ENCODE data around the gene TCF7. TPM values are rescaled to one million over a fixed set of nuclear protein-coding genes. Genes with fewer than 3 reads are reported as not detected.
A peak's percentile ranks its signal among the peaks of the same experiment; 100 is the strongest.

Gene TCF7
- total RNA-seq, 1 experiment from 2014 or later = 36.5 TPM

DNA sequence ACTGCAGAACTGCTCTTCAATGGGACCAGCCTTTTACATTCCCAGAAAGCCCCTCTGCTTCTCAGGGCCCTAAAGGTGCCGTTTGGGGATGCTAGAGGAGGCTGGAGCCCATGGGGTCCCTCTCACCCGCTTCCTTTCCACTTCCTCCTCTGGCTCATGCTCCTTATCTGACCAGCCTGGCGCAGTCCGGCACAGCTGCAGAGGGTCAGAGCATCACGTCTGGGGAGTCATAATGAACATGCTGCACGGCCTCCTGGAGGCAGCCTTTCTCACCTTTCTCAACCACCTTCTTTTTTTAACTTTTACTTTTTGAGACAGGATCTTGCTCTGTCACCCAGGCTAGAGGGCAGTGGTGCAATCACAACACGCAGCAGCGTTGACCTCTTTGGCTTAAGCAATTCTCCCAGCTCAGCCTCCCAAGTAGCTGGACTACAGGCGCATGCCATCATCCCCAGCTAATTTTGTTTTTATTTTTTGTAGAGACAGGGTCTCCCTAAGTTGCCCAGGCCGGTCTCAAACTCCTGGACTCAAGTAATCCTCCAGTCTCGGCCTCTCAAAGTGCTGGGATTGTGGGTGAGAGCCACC is 15.1 kb upstream of the TCF7 start:
- ChIA-PET POLR2A (no interaction called here), CTCF (interaction anchor here (1.5 to 3.0 kb wide), 2 partner anchors 46 to 60 kb away, joined by 4 to 18 read pairs; no protein-coding TSS in a partner anchor)
- Histone ChIP-seq H3K4me1 (peaks cover 22% of the 10 kb centered on the region), H3K36me3 (ENCODE audit: control insufficient read depth, insufficient read depth, low read length) (no peaks in the 10 kb centered on the region), H3K9me3 (no peaks in the 10 kb centered on the region), H3K27me3 (replicated peaks; ENCODE audit: control insufficient read depth, insufficient read depth, low read length) (no peaks in the 10 kb centered on the region), H3K4me3 (ENCODE audit: low read depth, low read length) (no peak overlapping the region)
- DNase-seq = no peak
- TF ChIP-seq, protein P1, sequence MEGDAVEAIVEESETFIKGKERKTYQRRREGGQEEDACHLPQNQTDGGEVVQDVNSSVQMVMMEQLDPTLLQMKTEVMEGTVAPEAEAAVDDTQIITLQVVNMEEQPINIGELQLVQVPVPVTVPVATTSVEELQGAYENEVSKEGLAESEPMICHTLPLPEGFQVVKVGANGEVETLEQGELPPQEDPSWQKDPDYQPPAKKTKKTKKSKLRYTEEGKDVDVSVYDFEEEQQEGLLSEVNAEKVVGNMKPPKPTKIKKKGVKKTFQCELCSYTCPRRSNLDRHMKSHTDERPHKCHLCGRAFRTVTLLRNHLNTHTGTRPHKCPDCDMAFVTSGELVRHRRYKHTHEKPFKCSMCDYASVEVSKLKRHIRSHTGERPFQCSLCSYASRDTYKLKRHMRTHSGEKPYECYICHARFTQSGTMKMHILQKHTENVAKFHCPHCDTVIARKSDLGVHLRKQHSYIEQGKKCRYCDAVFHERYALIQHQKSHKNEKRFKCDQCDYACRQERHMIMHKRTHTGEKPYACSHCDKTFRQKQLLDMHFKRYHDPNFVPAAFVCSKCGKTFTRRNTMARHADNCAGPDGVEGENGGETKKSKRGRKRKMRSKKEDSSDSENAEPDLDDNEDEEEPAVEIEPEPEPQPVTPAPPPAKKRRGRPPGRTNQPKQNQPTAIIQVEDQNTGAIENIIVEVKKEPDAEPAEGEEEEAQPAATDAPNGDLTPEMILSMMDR (IDR thresholded peaks at IDR 0.05; ENCODE audit: insufficient read depth in 1 of 2, low read depth in 1 of 2, low read length in 1 of 2, severe bottlenecking in 1 of 2, unreplicated experiment in 1 of 2) = no peak
- Mint-ChIP-seq H3K9me3 (ENCODE audit: unreplicated experiment) (no peaks in the 10 kb centered on the region), H3K36me3 (ENCODE audit: insufficient read depth, unreplicated experiment) (no peaks in the 10 kb centered on the region), H3K27ac (ENCODE audit: unreplicated experiment) (peak overlapping the region; percentile 12), H3K27me3 (ENCODE audit: insufficient read depth, unreplicated experiment) (no peaks in the 10 kb centered on the region), H3K4me1 (ENCODE audit: low read depth, unreplicated experiment) (peaks cover 7% of the 10 kb centered on the region), H3K4me3 (ENCODE audit: unreplicated experiment) (no peak overlapping the region)
- BruUV-seq (replicated peaks) = no TSS peak
- intact Hi-C loops (cut with micrococcal nuclease; ENCODE audit: unreplicated experiment) = loop anchor here (2.0 kb wide), 1 partner anchor 41 kb away; no protein-coding TSS in a partner anchor

- Mint-ChIP-seq H3K27ac (ENCODE audit: unreplicated experiment) (no peak overlapping the region), H3K36me3 (ENCODE audit: insufficient read depth, unreplicated experiment) (no peaks in the 10 kb centered on the region), H3K4me1 (ENCODE audit: low read depth, unreplicated experiment) (peaks cover 7% of the 10 kb centered on the region), H3K4me3 (ENCODE audit: unreplicated experiment) (no peak overlapping the region), H3K27me3 (ENCODE audit: insufficient read depth, unreplicated experiment) (no peaks in the 10 kb centered on the region), H3K9me3 (ENCODE audit: unreplicated experiment) (no peaks in the 10 kb centered on the region)
- intact Hi-C loops (cut with micrococcal nuclease; ENCODE audit: unreplicated experiment) = loop anchor here (2.0 kb wide), 1 partner anchor 41 kb away; no protein-coding TSS in a partner anchor
- TF ChIP-seq, protein P1 (IDR thresholded peaks at IDR 0.05; ENCODE audit: insufficient read depth in 1 of 2, low read depth in 1 of 2, low read length in 1 of 2, severe bottlenecking in 1 of 2, unreplicated experiment in 1 of 2) = no peak
- no peak for DNase-seq
- ChIA-PET POLR2A (no interaction called here), CTCF (interaction anchor here (1.5 to 3.0 kb wide), 2 partner anchors 46 to 60 kb away, joined by 4 to 18 read pairs; no protein-coding TSS in a partner anchor)
- Histone ChIP-seq H3K36me3 (ENCODE audit: control insufficient read depth, insufficient read depth, low read length) (no peaks in the 10 kb centered on the region), H3K4me1 (peaks cover 22% of the 10 kb centered on the region), H3K9me3 (no peaks in the 10 kb centered on the region), H3K27me3 (replicated peaks; ENCODE audit: control insufficient read depth, insufficient read depth, low read length) (no peaks in the 10 kb centered on the region), H3K4me3 (ENCODE audit: low read depth, low read length) (no peak overlapping the region)
- no TSS peak for BruUV-seq (replicated peaks)
Measured at GRCh38 chr5:134099939-134100282, 14.6 kb upstream of the TCF7 start.

- ChIA-PET CTCF (interaction anchor here (1.2 to 3.0 kb wide), 3 partner anchors 9 to 61 kb away, joined by 5 to 18 read pairs (median 5); no protein-coding TSS in a partner anchor), POLR2A (no interaction called here)
- Mint-ChIP-seq H3K9me3 (ENCODE audit: unreplicated experiment) (no peaks in the 10 kb centered on the region), H3K4me3 (ENCODE audit: unreplicated experiment) (no peak overlapping the region), H3K27ac (ENCODE audit: unreplicated experiment) (no peak overlapping the region), H3K27me3 (ENCODE audit: insufficient read depth, unreplicated experiment) (no peaks in the 10 kb centered on the region), H3K4me1 (ENCODE audit: low read depth, unreplicated experiment) (peaks cover 7% of the 10 kb centered on the region), H3K36me3 (ENCODE audit: insufficient read depth, unreplicated experiment) (no peaks in the 10 kb centered on the region)
- Histone ChIP-seq H3K36me3 (ENCODE audit: control insufficient read depth, insufficient read depth, low read length) (no peaks in the 10 kb centered on the region), H3K27me3 (replicated peaks; ENCODE audit: control insufficient read depth, insufficient read depth, low read length) (no peaks in the 10 kb centered on the region), H3K4me1 (peaks cover 22% of the 10 kb centered on the region), H3K4me3 (ENCODE audit: low read depth, low read length) (no peak overlapping the region), H3K9me3 (no peaks in the 10 kb centered on the region)
- TF ChIP-seq, protein P1 (IDR thresholded peaks at IDR 0.05; ENCODE audit: insufficient read depth in 1 of 2, low read depth in 1 of 2, low read length in 1 of 2, severe bottlenecking in 1 of 2, unreplicated experiment in 1 of 2) = no peak
- no peak for DNase-seq
- no TSS peak for BruUV-seq (replicated peaks)
- intact Hi-C loops (cut with micrococcal nuclease; ENCODE audit: unreplicated experiment) = no loop called here
Measured at GRCh38 chr5:134100283-134101091, 14.0 kb upstream of the TCF7 start.

Measured in Caco-2 (cell line).